Measurements from ENCODE around the gene LOXL3.

The LOXL3 gene

DNA sequence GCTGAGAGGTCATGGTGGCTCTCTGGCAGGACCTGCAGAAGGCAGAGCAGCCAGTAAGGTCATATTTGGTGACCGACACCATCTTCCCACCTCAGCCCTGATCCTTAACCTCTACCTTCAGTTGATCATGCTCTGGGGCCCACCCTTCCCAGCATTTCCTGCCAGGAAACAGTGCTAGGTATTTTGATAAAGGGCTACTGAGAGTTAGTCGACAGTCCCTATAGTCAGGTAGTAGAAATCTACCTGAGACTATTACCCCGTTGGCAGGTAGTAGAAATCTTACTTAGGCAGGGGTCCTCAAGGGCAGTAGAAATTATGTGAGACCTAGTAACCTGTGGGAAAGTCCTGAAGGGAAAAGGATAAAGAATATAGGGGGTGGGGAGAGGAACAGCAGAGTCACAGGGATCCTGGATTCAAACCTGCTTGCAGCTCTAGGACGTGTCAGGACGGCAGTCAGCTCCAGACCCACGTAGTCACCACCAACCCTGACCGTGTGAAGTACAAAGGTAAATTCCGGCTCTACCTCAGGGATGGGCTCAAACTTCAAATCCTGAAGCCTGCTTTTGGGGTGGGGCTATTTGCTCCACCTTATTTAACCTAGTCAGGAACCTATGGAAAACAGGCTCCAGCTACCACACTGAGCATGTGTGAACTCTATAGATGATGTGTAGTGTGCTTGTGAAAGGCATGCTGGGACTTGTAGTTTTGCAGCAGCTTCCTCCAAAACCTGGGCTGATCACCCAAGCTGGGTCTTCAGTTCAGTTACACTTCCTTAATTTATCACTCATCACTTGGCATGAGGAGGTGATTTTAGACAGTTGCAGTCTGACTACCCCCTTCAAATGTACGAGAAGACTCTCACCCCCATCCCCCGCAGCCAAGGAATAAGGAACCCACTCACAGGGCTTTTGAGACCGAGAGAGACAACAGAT lies 27.8 kb downstream of the LOXL3 start, which contains the start of gene DQX1:
DQX1 (minus strand) TSS at position 515 of the 932 bp plus-strand sequence; CDS start at position 13, 502 bp downstream.
- in situ Hi-C loops (cut with HindIII; ENCODE audit: low pct_ligation_motif_present, low sequenced_read_pairs), result no loop called here
- H3K36me3 ChIP-seq (replicated peaks), result peaks cover 17% of the 10 kb centered on the region
- no peak within 1 kb of the TSS for H3K4me3 ChIP-seq (ENCODE audit: low read depth, low read length)
- DNase-seq, result no peak
- TF ChIP-seq, protein P1, sequence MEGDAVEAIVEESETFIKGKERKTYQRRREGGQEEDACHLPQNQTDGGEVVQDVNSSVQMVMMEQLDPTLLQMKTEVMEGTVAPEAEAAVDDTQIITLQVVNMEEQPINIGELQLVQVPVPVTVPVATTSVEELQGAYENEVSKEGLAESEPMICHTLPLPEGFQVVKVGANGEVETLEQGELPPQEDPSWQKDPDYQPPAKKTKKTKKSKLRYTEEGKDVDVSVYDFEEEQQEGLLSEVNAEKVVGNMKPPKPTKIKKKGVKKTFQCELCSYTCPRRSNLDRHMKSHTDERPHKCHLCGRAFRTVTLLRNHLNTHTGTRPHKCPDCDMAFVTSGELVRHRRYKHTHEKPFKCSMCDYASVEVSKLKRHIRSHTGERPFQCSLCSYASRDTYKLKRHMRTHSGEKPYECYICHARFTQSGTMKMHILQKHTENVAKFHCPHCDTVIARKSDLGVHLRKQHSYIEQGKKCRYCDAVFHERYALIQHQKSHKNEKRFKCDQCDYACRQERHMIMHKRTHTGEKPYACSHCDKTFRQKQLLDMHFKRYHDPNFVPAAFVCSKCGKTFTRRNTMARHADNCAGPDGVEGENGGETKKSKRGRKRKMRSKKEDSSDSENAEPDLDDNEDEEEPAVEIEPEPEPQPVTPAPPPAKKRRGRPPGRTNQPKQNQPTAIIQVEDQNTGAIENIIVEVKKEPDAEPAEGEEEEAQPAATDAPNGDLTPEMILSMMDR (IDR thresholded peaks at IDR 0.05; ENCODE audit: low read depth, low read length, missing control alignments), result no peak
- no peak within 1 kb of the TSS for H3K27ac ChIP-seq
- no peaks in the 10 kb centered on the region for H3K27me3 ChIP-seq (replicated peaks)

DNA sequence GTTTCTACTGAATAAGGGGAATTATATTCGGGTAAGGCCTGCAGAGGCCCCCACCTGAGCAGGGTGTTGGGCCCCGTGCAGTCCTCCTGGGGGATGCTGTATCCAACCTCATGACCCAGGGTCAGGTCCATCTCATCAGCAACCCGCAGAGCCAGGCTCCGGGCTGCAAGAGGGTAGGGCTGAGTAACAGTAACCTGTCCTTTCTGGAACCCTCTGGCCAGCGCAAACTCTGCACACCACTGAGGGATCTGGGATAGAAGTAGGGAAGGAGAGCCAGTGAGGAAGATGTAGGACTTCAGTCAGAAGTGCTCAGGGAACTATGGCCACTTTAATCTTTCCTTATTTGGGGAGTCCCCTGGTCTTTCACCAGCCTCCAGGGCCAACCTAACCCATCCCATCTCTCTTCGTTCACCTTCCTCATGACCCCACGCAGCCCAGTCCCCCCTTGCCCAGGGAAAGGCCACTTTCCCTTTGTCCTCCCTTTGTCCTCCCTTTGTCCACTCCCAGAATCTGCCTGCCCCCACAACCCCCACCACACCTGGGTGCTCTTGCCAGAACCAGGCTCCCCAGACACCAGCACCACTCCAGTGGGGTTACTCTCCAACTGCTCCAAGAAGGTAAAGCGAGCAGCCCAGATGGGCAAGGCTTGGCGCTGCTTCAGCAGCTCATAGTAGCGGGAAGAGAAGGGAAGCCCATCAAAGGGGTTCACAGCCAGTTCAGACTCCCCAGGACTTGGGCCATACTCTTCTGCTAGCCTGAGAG lies 28.6 kb downstream of the LOXL3 start:
- no peak overlapping the region for H3K4me3 ChIP-seq (ENCODE audit: low read depth, low read length)
- H3K27ac ChIP-seq, result no peak overlapping the region
- TF ChIP-seq, protein P1 (IDR thresholded peaks at IDR 0.05; ENCODE audit: low read depth, low read length, missing control alignments), result no peak
- DNase-seq, result no peak
- peaks cover 17% of the 10 kb centered on the region for H3K36me3 ChIP-seq (replicated peaks)
- H3K27me3 ChIP-seq (replicated peaks), result peaks cover under 1% of the 10 kb centered on the region
- in situ Hi-C loops (cut with HindIII; ENCODE audit: low pct_ligation_motif_present, low sequenced_read_pairs), result no loop called here

DNA sequence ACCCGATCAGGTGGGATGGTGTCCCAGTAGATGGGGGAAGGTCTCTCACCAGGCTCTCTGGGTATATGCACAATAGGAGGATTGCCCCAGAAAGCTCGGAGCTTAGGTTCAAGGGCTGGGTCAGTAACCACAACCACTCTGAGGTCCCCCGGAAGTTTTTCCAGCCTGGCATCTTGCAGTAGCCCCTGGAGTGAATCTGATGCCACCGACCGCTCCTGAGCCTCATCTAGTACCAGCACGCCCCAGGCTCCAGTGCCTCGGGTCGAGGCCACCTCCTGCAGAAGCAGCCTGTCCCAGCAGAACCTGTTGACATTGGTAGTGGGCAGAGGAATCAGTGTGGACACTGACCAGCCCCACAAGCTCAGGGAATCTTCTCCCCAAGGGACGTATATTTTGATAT lies 29.7 kb downstream of the LOXL3 start:
- Histone ChIP-seq H3K4me3 (ENCODE audit: low read depth, low read length) (no peak overlapping the region), H3K36me3 (replicated peaks) (peaks cover 17% of the 10 kb centered on the region), H3K27me3 (replicated peaks) (peaks cover 9% of the 10 kb centered on the region), H3K27ac (no peak overlapping the region)
- no peak for DNase-seq
- in situ Hi-C loops (cut with HindIII; ENCODE audit: low pct_ligation_motif_present, low sequenced_read_pairs), result no loop called here
- TF ChIP-seq, protein P1 (IDR thresholded peaks at IDR 0.05; ENCODE audit: low read depth, low read length, missing control alignments), result no peak

DNA sequence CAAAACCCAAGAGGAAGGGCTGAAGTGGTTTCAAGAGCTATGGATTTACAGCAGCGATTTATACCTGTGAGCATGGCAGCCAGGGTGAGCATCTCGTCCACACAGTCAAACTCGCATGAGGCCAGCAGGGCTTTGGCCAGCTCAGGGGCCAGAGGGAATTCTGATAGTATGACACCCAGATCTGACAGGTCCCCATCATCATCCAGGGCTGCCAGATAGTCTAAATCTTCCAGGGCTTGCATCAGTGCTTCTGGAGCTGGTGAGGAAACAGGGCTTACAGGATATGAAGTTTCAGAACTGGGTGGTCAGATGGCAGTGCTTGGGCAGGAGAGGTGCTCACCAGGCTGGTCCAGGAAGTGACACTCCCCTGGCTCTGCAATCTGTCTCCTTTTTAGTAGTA lies 31.2 kb downstream of the LOXL3 start:
- in situ Hi-C loops (cut with HindIII; ENCODE audit: low pct_ligation_motif_present, low sequenced_read_pairs), result no loop called here
- Histone ChIP-seq H3K36me3 (replicated peaks) (peaks cover 17% of the 10 kb centered on the region), H3K27ac (no peak overlapping the region), H3K27me3 (replicated peaks) (peaks cover 11% of the 10 kb centered on the region), H3K4me3 (ENCODE audit: low read depth, low read length) (no peak overlapping the region)
- TF ChIP-seq, protein P1 (IDR thresholded peaks at IDR 0.05; ENCODE audit: low read depth, low read length, missing control alignments), result no peak
- DNase-seq, result no peak

DNA sequence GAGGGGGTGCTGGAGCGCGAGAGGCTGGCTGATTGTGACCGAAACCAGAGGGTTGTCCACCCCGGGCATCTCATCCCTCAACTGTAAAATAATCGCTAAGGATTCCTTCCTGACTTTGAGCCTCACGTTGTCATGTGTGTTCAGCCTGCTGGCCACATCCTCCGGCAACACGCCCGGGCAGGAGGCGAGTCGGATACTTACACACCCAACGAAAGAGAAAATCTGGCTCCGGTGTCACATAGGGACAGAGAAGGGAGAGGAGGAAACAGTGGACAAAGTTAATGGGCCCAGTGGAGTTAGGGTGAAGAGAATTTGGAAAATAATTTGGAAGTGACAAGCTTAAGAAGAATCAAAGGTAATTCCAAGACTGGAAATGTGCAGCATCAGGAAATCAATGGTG lies 37.1 kb downstream of the LOXL3 start:
- in situ Hi-C loops (cut with HindIII; ENCODE audit: low pct_ligation_motif_present, low sequenced_read_pairs), result no loop called here
- Histone ChIP-seq H3K27ac (no peak overlapping the region), H3K27me3 (replicated peaks) (peaks cover 67% of the 10 kb centered on the region), H3K36me3 (replicated peaks) (no peaks in the 10 kb centered on the region), H3K4me3 (ENCODE audit: low read depth, low read length) (no peak overlapping the region)
- no peak for DNase-seq
- TF ChIP-seq, protein P1 (IDR thresholded peaks at IDR 0.05; ENCODE audit: low read depth, low read length, missing control alignments), result no peak

All from brain microvascular endothelial cell (primary cell).